ENCODE results near the gene WDCP.

DNA sequence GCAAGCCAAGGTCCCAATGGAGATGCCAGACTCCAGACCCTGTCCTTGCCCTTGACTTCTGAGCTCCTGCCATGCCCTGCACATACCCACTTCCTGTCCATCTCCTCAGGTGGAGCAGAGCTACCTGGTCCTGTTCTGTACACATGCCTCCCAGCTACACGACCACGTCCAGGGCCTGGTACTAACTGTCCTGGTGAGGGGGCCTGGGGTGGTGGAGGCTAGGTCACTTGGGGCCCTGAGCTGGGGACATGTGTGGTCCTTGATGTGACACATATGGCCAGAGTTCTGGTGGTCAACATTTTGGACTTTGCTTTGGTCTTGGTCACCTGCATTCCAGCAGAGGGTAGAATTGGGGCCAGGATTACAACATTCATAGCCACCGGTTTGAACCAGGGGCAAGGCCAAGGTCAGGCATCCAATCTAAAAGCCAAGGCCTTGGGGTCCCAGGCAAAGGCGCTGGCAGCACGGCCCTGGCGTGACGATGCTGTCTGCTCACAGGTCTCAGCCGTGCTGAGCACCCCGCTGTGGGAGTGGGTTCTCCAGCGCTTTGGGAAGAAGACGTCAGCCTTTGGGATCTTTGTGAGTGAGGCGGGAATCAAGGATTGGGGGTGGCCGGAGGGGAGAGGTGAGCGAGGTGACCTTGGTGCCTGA is 24.7 kb downstream of the WDCP start:
- no peak for TF ChIP-seq CTCF (IDR thresholded peaks at IDR 0.05)
- no peak for TF ChIP-seq EZH2 (IDR thresholded peaks at IDR 0.05; ENCODE audit: borderline replicate concordance, insufficient read depth, low read depth, low read length, poor library complexity, severe bottlenecking)
